SU-DHL-6 (cell line): ENCODE measurements around the gene ERBB4.

Experiments used
- CTCF ChIP-seq: fragments of 200-600 bp; sonication (generic); IDR thresholded peaks from one replicate; pipeline ENCODE4 v1.5.1; 2017; ENCODE audit warnings: antibody characterized with exemption, mild to moderate bottlenecking, low read length, moderate library complexity; ENCODE audit not compliant: insufficient read depth, poor library complexity, severe bottlenecking
- EZH2phosphoT487 ChIP-seq: fragments of 200-600 bp; sonication (generic), shearing (Covaris generic); conservative IDR thresholded peaks from 2 replicates; pipeline ENCODE4 v1.6.1; 2018; ENCODE audit warnings: mild to moderate bottlenecking, antibody characterized with exemption, low read length, moderate library complexity, mixed read lengths

GRCh38 chr2:212318636-212319035 is 220.0 kb downstream of the ERBB4 start:
- no peak for TF ChIP-seq CTCF
- no peak for TF ChIP-seq EZH2phosphoT487
